GM12878 (cell line): ENCODE measurements around the gene CHRNA3. TPM values are rescaled to one million over a fixed set of nuclear protein-coding genes. Genes with fewer than 3 reads are reported as not detected.
A peak's percentile ranks its signal among the peaks of the same experiment; 100 is the strongest.

Experiments used
- ATAC-seq: fragments of 200-7000 bp; cut with Tn5 transposase; 3 replicates; pipeline ENCODE4 v1.9.1; 2020; ENCODE audit warnings: mild to moderate bottlenecking, moderate library complexity
- BruUV-seq: library from RNA; stranded (reverse); fragments of 400-500 nt; replicated peaks from 2 replicates; lab custom pipeline; 2021; lab: Mats Ljungman, UMichigan
- CTCF ChIA-PET: fragments of 300-600 bp; sonication (Branson Sonifier 250); formaldehyde crosslinking; extraction: SDS; loops from one replicate; lab custom pipeline; 2021; ENCODE audit warnings: inconsistent platforms; lab: Yijun Ruan, JAX
- POLR2A ChIA-PET: fragments of 350-600 bp; formaldehyde crosslinking; extraction: SDS; loops from one replicate; lab custom pipeline; 2021; ENCODE audit warnings: inconsistent platforms; lab: Charles Lee
- RAD21 ChIA-PET: fragments of 300-600 bp; sonication (Branson Sonifier 250); formaldehyde crosslinking; loops from one replicate; lab custom pipeline; 2023; ENCODE audit warnings: antibody characterized with exemption; ENCODE audit not compliant: unreplicated experiment; lab: Charles Lee
- SMC1A ChIA-PET: fragments of 300-600 bp; sonication (Branson Sonifier 250); formaldehyde crosslinking; loops from one replicate; lab custom pipeline; 2023; ENCODE audit not compliant: unreplicated experiment, uncharacterized antibody; lab: Charles Lee
- DNase-seq: peaks from one replicate; pipeline ENCODE4 v3.0.0-alpha.2; 2011; ENCODE audit warnings: low read depth, low spot score
- FAIRE-seq: peaks from 3 replicates; lab custom pipeline; 2011; peaks lifted over from hg19 to GRCh38; lab: Jason Lieb, UNC
- H2AFZ ChIP-seq: 2 replicates; pipeline ENCODE4 v1.6.0; 2011; ENCODE audit warnings: low read depth, low read length, control low read depth; ENCODE audit not compliant: control insufficient read depth
- H3K27ac ChIP-seq: 2 replicates; pipeline ENCODE4 v1.5.1; 2011; ENCODE audit warnings: control low read depth; ENCODE audit not compliant: control insufficient read depth, insufficient read depth
- H3K27me3 ChIP-seq, 2 experiments: replicated peaks in 1 of 2; 2 replicates each; pipeline versions ENCODE4 v1.6.0 to v1.6.1; 2011; ENCODE audit warnings: low read length in 1 of 2; ENCODE audit not compliant: control insufficient read depth in 2 of 2, insufficient read depth in 2 of 2
- H3K36me3 ChIP-seq, 2 experiments: 2 replicates each; pipeline ENCODE4 v1.5.1; 2011; ENCODE audit warnings: low read length in 1 of 2; ENCODE audit not compliant: control insufficient read depth in 2 of 2, insufficient read depth in 2 of 2
- H3K4me1 ChIP-seq: 2 replicates; pipeline ENCODE4 v1.6.1; 2011; ENCODE audit warnings: mild to moderate bottlenecking, low read length, moderate library complexity, mixed read lengths; ENCODE audit not compliant: control insufficient read depth, insufficient read depth
- H3K4me2 ChIP-seq: 2 replicates; pipeline ENCODE4 v1.6.0; 2011; ENCODE audit warnings: control low read depth; ENCODE audit not compliant: control insufficient read depth, insufficient read depth
- H3K4me3 ChIP-seq: fragments of 200-600 bp; sonication (generic); 2 replicates; pipeline ENCODE4 v1.5.1; 2016
- H3K79me2 ChIP-seq: 2 replicates; pipeline ENCODE4 v1.6.0; 2011; ENCODE audit warnings: low read length; ENCODE audit not compliant: control insufficient read depth, insufficient read depth
- H3K9ac ChIP-seq: 2 replicates; pipeline ENCODE4 v1.8.0; 2011; ENCODE audit warnings: low read length, control low read depth, mixed read lengths; ENCODE audit not compliant: control insufficient read depth, insufficient read depth
- H3K9me3 ChIP-seq: replicated peaks from 3 replicates; pipeline ENCODE4 v1.5.1; 2011; ENCODE audit warnings: mild to moderate bottlenecking, low read length; ENCODE audit not compliant: control insufficient read depth, insufficient read depth
- H4K20me1 ChIP-seq: 2 replicates; pipeline ENCODE4 v1.6.0; 2011; ENCODE audit not compliant: control insufficient read depth, insufficient read depth
- HDAC6 ChIP-seq: fragments of 200-600 bp; sonication (generic); IDR thresholded peaks from one replicate; pipeline ENCODE4 v1.8.0; 2017; ENCODE audit warnings: antibody characterized with exemption; ENCODE audit not compliant: unreplicated experiment
- IKZF2 ChIP-seq, 2 experiments: fragments of 450-650 bp; IDR thresholded peaks; 2 replicates each; pipeline ENCODE4 v1.6.1; 2017; ENCODE audit warnings: mild to moderate bottlenecking in 2 of 2, moderate library complexity in 2 of 2
- NR2F1 ChIP-seq: fragments of 450-650 bp; conservative IDR thresholded peaks from 2 replicates; pipeline ENCODE4 v1.6.1; 2017; ENCODE audit warnings: mild to moderate bottlenecking
- SIN3A ChIP-seq: IDR thresholded peaks from 2 replicates; pipeline ENCODE4 v1.6.1; 2012; ENCODE audit warnings: low read depth, low read length, improper control_type of control experiment
- SMARCA5 ChIP-seq: fragments of 450-650 bp; IDR thresholded peaks from 2 replicates; pipeline ENCODE4 v1.6.1; 2017; ENCODE audit warnings: mild to moderate bottlenecking
- SPI1 ChIP-seq: IDR thresholded peaks from 2 replicates; pipeline ENCODE4 v1.6.1; 2011; ENCODE audit warnings: low read depth, mild to moderate bottlenecking, low read length, moderate library complexity, borderline replicate concordance; ENCODE audit not compliant: insufficient read depth
- ZNF274 ChIP-seq: IDR thresholded peaks from one replicate; pipeline ENCODE4 v1.8.0; 2011; ENCODE audit not compliant: insufficient read length, insufficient read depth
- ZNF384 ChIP-seq: IDR thresholded peaks from 2 replicates; pipeline ENCODE4 v1.6.1; 2012; ENCODE audit warnings: low read depth, mild to moderate bottlenecking, low read length, improper control_type of control experiment, borderline replicate concordance
- WGBS: methylation state at CpG from one replicate; pipeline ENCODE4 v1.1.6; 2016; ENCODE audit warnings: low lambda C conversion rate; ENCODE audit not compliant: insufficient replicate concordance, insufficient coverage; ENCODE audit errors: missing lambda C conversion rate; 5-methylcytosine and 5-hydroxymethylcytosine counted together
- in situ Hi-C: fragments of 300-500 bp; cut with MboI; formaldehyde crosslinking; loops from 9 replicates; pipeline ENCODE4 v1.14.3; 2018; ENCODE audit warnings: mixed read lengths
- intact Hi-C: fragments of 100-400 bp; cut with micrococcal nuclease; formaldehyde crosslinking; loops from one replicate; pipeline ENCODE4 v1.14.2; 2022; ENCODE audit not compliant: unreplicated experiment
- polyA plus RNA-seq, 11 experiments: library from polyadenylated mRNA; depleted of rRNA in 4 of 11; unstranded in 6 of 11; stranded (reverse) in 5 of 11; fragments of >200 nt; fragmentation: Nextera tagmentation in 4 of 11; fragmentation: Illumina TruSeq in 1 of 11; extraction: Ambion mirVana in 4 of 11; extraction: Trizol in 1 of 11; gene quantifications; 1 replicate in 1 of 11; 2 replicates in 10 of 11; pipeline versions ENCODE4 v1.2.1 to v1.2.3, GENCODE V29; 2011 to 2016; ENCODE audit warnings: inconsistent platforms in 2 of 11, missing spikeins in 2 of 11, low read depth in 1 of 11
- total RNA-seq, 4 experiments: library from RNA; depleted of rRNA in 3 of 4; stranded (reverse); fragments of >200 nt in 3 of 4; fragmentation: Illumina TruSeq in 1 of 4; extraction: Trizol in 1 of 4; gene quantifications; 2 replicates each; pipeline versions ENCODE4 v1.2.1 to v1.2.3, GENCODE V29; 2013 to 2021
- TF ChIP-seq, protein P1 (sequence below): IDR thresholded peaks from 2 replicates; pipeline ENCODE4 v1.6.1; 2012; ENCODE audit warnings: low read depth, low read length, improper control_type of control experiment
- TF ChIP-seq, protein P2 (sequence below): fragments of 450-650 bp; IDR thresholded peaks from 2 replicates; pipeline ENCODE4 v1.6.1; 2016; ENCODE audit warnings: mild to moderate bottlenecking
- TF ChIP-seq, protein P3 (sequence below), 3 experiments: IDR thresholded peaks in 2 of 3; conservative IDR thresholded peaks in 1 of 3; 2 replicates each; pipeline ENCODE4 v1.5.1; 2011; ENCODE audit warnings: low read depth in 3 of 3, low read length in 3 of 3, mild to moderate bottlenecking in 3 of 3, control low read depth in 2 of 3, moderate library complexity in 2 of 3, inconsistent platforms in 1 of 3, mixed read lengths in 1 of 3; ENCODE audit not compliant: control insufficient read depth in 2 of 3, insufficient read depth in 1 of 3; ENCODE audit errors: extremely low read depth in 1 of 3

CHRNA3 gene
- total and polyA plus RNA-seq, 10 of the 15 experiments (the other 5 are each of a cell fraction or from before 2014, with no cell fraction given): 0.06 to 0.19 (median 0.09) TPM; not detected in 7

DNA sequence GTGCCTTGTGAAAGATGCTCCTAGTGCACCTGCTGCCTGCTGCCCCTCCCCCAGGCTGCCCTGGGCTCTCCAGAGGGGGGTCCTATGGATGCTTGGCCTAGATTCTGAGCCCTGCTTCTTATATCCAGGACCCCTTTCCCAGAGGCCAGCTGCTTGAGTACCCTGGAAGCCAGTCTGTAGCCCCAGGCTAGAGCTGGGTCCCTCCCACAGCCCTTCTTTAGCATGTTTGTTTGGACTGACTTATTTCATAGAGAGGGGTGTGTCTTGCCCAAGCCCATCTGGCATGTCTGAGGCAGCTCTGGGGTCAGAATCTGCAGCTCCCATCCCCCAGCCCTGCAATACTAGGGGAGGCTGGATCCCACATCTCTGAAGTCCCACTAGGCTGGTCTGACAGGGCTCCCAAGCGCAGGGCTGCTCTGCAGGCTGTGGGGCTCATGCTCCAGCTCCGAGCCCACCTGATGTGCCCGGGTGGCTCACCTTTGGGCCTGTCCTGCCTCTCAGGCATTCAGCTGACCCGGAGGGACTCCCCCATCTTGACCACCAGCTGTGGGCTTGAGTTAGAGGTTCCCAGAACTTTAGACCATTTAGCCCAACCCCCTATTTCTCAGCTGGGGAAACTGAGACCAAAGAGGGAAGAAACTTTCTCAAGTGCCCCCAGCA is 17.1 kb upstream of the CHRNA3 start:
- RAD21 ChIA-PET: interaction anchor here (0.8 to 3.0 kb wide), 5 partner anchors 17 to 74 kb away, joined by 3 to 19 read pairs (median 5); partner anchors contain the start of gene CHRNA3
- Histone ChIP-seq H2AFZ (no peak overlapping the region), H3K27me3 (peaks cover 3 to 4% of the 10 kb centered on the region in 2 experiments; a peak in 3 of 4 replicates), H3K4me1 (no peaks in the 10 kb centered on the region), H3K27ac (no peak overlapping the region), H3K4me2 (no peak overlapping the region), H3K36me3 (no peaks in the 10 kb centered on the region; a peak in 1 of 4 replicates), H3K9me3 (peaks cover 3% of the 10 kb centered on the region; the same call in 2 of the 3 replicates), H4K20me1 (no peaks in the 10 kb centered on the region), H3K79me2 (no peaks in the 10 kb centered on the region), H3K9ac (no peak overlapping the region), H3K4me3 (no peak overlapping the region)
- CTCF ChIA-PET: interaction anchor here (0.9 to 7.3 kb wide), 3 partner anchors 24 to 72 kb away, joined by 3 to 95 read pairs (median 7); no protein-coding TSS in a partner anchor
- POLR2A ChIA-PET: interaction anchor here (0.6 kb wide), 2 partner anchors 10 to 73 kb away, joined by 5 read pairs; no protein-coding TSS in a partner anchor
- ATAC-seq: no peak
- intact Hi-C loops (loop anchor here (1.0 kb wide), 1 partner anchor 71 kb away; no protein-coding TSS in a partner anchor), in situ Hi-C loops (no loop called here)
- no peak for FAIRE-seq
- WGBS: 15% methylated on average over 4 of the region's 4 CpGs
- TF ChIP-seq, protein P1, sequence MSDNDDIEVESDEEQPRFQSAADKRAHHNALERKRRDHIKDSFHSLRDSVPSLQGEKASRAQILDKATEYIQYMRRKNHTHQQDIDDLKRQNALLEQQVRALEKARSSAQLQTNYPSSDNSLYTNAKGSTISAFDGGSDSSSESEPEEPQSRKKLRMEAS: no peak
- no peak for TF ChIP-seq SMARCA5
- TF ChIP-seq HDAC6: no peak
- SMC1A ChIA-PET: interaction anchor here (4.0 kb wide), 1 partner anchor 70 kb away, joined by 24 read pairs; no protein-coding TSS in a partner anchor
- DNase-seq: no peak
- BruUV-seq: no TSS peak

DNA sequence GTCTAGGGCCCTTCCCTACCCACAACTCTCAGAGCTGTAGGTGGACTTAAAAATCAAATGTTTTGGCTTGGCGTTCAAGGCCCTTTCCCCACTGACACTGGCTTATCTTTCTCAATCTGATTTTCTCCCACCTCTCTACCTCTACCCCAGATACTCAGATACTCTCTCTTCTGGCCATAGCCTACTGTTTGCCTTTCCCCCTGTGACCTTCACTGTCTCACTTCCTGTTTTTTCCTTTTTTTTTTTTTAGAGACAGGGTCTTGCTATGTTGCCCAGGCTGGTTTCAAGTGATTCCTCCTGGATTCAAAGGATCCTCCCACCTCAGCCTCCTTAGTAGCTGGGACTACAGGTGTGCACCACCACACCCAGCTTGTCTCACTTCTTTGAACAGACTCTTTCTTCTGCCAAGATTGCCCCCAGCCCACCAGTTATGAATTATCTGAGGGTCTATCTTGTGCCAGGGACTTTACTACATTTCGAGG is 15.6 kb upstream of the CHRNA3 start:
- intact Hi-C loops: no loop called here
- TF ChIP-seq SMARCA5: no peak
- TF ChIP-seq, protein P2, sequence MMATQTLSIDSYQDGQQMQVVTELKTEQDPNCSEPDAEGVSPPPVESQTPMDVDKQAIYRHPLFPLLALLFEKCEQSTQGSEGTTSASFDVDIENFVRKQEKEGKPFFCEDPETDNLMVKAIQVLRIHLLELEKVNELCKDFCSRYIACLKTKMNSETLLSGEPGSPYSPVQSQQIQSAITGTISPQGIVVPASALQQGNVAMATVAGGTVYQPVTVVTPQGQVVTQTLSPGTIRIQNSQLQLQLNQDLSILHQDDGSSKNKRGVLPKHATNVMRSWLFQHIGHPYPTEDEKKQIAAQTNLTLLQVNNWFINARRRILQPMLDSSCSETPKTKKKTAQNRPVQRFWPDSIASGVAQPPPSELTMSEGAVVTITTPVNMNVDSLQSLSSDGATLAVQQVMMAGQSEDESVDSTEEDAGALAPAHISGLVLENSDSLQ: no peak
- TF ChIP-seq SPI1: peak; percentile 70; the same call in 1 of the 2 replicates
- TF ChIP-seq SIN3A: no peak
- TF ChIP-seq, protein P3, sequence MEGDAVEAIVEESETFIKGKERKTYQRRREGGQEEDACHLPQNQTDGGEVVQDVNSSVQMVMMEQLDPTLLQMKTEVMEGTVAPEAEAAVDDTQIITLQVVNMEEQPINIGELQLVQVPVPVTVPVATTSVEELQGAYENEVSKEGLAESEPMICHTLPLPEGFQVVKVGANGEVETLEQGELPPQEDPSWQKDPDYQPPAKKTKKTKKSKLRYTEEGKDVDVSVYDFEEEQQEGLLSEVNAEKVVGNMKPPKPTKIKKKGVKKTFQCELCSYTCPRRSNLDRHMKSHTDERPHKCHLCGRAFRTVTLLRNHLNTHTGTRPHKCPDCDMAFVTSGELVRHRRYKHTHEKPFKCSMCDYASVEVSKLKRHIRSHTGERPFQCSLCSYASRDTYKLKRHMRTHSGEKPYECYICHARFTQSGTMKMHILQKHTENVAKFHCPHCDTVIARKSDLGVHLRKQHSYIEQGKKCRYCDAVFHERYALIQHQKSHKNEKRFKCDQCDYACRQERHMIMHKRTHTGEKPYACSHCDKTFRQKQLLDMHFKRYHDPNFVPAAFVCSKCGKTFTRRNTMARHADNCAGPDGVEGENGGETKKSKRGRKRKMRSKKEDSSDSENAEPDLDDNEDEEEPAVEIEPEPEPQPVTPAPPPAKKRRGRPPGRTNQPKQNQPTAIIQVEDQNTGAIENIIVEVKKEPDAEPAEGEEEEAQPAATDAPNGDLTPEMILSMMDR (IDR thresholded peaks at IDR 0.05 in 2 of 3, conservative IDR thresholded peaks at IDR 0.05 in 1 of 3; ENCODE audit: control insufficient read depth in 2 of 3, extremely low read depth in 1 of 3, insufficient read depth in 1 of 3, low read depth in 3 of 3, low read length in 3 of 3): no peak
- 0 out of 2 replicates have a peak, but pooled peaks have one; percentile 26 for TF ChIP-seq NR2F1
- TF ChIP-seq ZNF384: 0 out of 2 replicates have a peak, but pooled peaks have one; percentile 23
- no peak for TF ChIP-seq IKZF2 (IDR thresholded peaks at IDR 0.05)
- no peak for TF ChIP-seq ZNF274

More for the DNA sequence above, 15.6 kb upstream of the CHRNA3 start:
- FAIRE-seq: no peak
- RAD21 ChIA-PET: interaction anchor here (1.0 kb wide), 1 partner anchor 73 kb away, joined by 4 read pairs; no protein-coding TSS in a partner anchor
- WGBS: 3% methylated on average over 2 of the region's 2 CpGs
- Histone ChIP-seq H3K4me2 (no peak overlapping the region), H3K79me2 (no peaks in the 10 kb centered on the region), H3K36me3 (no peaks in the 10 kb centered on the region), H3K4me1 (no peaks in the 10 kb centered on the region), H3K9ac (no peak overlapping the region), H3K27me3 (peaks cover 0 to 2% of the 10 kb centered on the region in 2 experiments; a peak in 3 of 4 replicates), H2AFZ (no peak overlapping the region), H4K20me1 (no peaks in the 10 kb centered on the region), H3K27ac (no peak overlapping the region), H3K9me3 (peaks cover 3% of the 10 kb centered on the region; the same call in 2 of the 3 replicates), H3K4me3 (no peak overlapping the region)
- DNase-seq: no peak
- SMC1A ChIA-PET: interaction anchor here (4.0 kb wide), 1 partner anchor 72 kb away, joined by 24 read pairs; no protein-coding TSS in a partner anchor
- ATAC-seq: peak; percentile 16; the same call in 1 of the 3 replicates
- in situ Hi-C loops: no loop called here
- BruUV-seq: no TSS peak
- POLR2A ChIA-PET: no interaction called here
- CTCF ChIA-PET: interaction anchor here (7.3 kb wide), 1 partner anchor 73 kb away, joined by 95 read pairs; no protein-coding TSS in a partner anchor
